Keratinocyte (primary cell): Measurements from ENCODE around the gene SULT1C4. TPM values are rescaled to one million over a fixed set of nuclear protein-coding genes. Genes with fewer than 3 reads are reported as not detected.

Experiments used
- DNase-seq: peaks from one replicate; pipeline ENCODE4 v3.0.0-alpha.2; 2011; ENCODE audit warnings: low read depth, missing footprints, low spot score
- FAIRE-seq: peaks from 2 replicates; lab custom pipeline; 2011; peaks lifted over from hg19 to GRCh38; lab: Jason Lieb, UNC
- H2AFZ ChIP-seq: 2 replicates; pipeline ENCODE4 v1.6.0; 2012; ENCODE audit warnings: low read length, control low read depth, inconsistent platforms; ENCODE audit not compliant: control insufficient read depth
- H3K27ac ChIP-seq: 2 replicates; pipeline ENCODE4 v1.5.1; 2011; ENCODE audit warnings: low read length; ENCODE audit not compliant: control insufficient read depth, insufficient read depth
- H3K27me3 ChIP-seq: 3 replicates; pipeline ENCODE4 v1.6.0; 2011; ENCODE audit warnings: low read length; ENCODE audit not compliant: control insufficient read depth, insufficient read depth; ENCODE audit errors: extremely low read depth
- H3K36me3 ChIP-seq, 2 experiments: 2 replicates in 1 of 2; 3 replicates in 1 of 2; pipeline ENCODE4 v1.5.1; 2011; ENCODE audit warnings: low read length in 2 of 2, mild to moderate bottlenecking in 1 of 2; ENCODE audit not compliant: control insufficient read depth in 2 of 2, insufficient read depth in 2 of 2; ENCODE audit errors: extremely low read depth in 1 of 2
- H3K4me1 ChIP-seq: 3 replicates; pipeline ENCODE4 v1.5.1; 2011; ENCODE audit warnings: low read length; ENCODE audit not compliant: control insufficient read depth, insufficient read depth; ENCODE audit errors: extremely low read depth
- H3K4me2 ChIP-seq: 3 replicates; pipeline ENCODE4 v1.6.0; 2011; ENCODE audit warnings: low read depth, low read length; ENCODE audit not compliant: control insufficient read depth, insufficient read depth; ENCODE audit errors: extremely low read depth
- H3K4me3 ChIP-seq, 3 experiments: fragments of 200-600 bp in 1 of 3; sonication (generic) in 1 of 3; 2 replicates in 2 of 3; 3 replicates in 1 of 3; pipeline ENCODE4 v1.5.1; 2011 to 2016; ENCODE audit warnings: low read length in 3 of 3, mild to moderate bottlenecking in 3 of 3, control low read depth in 2 of 3, inconsistent platforms in 1 of 3, low read depth in 1 of 3, mixed read lengths in 1 of 3, mixed run types in 1 of 3, moderate library complexity in 1 of 3; ENCODE audit not compliant: control insufficient read depth in 2 of 3, insufficient read depth in 2 of 3; ENCODE audit errors: extremely low read depth in 1 of 3
- H3K79me2 ChIP-seq: 2 replicates; pipeline ENCODE4 v1.6.0; 2012; ENCODE audit warnings: low read length; ENCODE audit not compliant: control insufficient read depth, insufficient read depth
- H3K9ac ChIP-seq: 3 replicates; pipeline ENCODE4 v1.6.0; 2011; ENCODE audit warnings: low read length; ENCODE audit not compliant: control insufficient read depth, insufficient read depth; ENCODE audit errors: extremely low read depth
- H3K9me1 ChIP-seq: 3 replicates; pipeline ENCODE4 v1.6.0; 2011; ENCODE audit warnings: low read length; ENCODE audit not compliant: control insufficient read depth, insufficient read depth; ENCODE audit errors: extremely low read depth
- H3K9me3 ChIP-seq: 2 replicates; pipeline ENCODE4 v1.5.1; 2012; ENCODE audit warnings: low read depth, low read length; ENCODE audit not compliant: control insufficient read depth
- H4K20me1 ChIP-seq: 3 replicates; pipeline ENCODE4 v1.6.0; 2011; ENCODE audit warnings: low read length; ENCODE audit not compliant: control insufficient read depth, insufficient read depth; ENCODE audit errors: extremely low read depth
- CTCF ChIP-seq, 3 experiments: IDR thresholded peaks in 1 of 3; conservative IDR thresholded peaks in 1 of 3; optimal IDR thresholded peaks in 1 of 3; 2 replicates in 2 of 3; 3 replicates in 1 of 3; pipeline versions ENCODE3 to v1.5.1; 2011; ENCODE audit warnings: low read length in 3 of 3, mild to moderate bottlenecking in 3 of 3, moderate library complexity in 2 of 3, control low read depth in 1 of 3, inconsistent platforms in 1 of 3; ENCODE audit not compliant: insufficient read depth in 2 of 3; ENCODE audit errors: extremely low read depth in 1 of 3
- EZH2 ChIP-seq: IDR thresholded peaks from one replicate; pipeline ENCODE4 v1.6.1; 2012; ENCODE audit warnings: inconsistent platforms, mild to moderate bottlenecking, low read length, moderate library complexity
- dilution Hi-C: fragments of 300-500 bp; cut with MboI; formaldehyde crosslinking; loops from one replicate; pipeline ENCODE4 v1.7.0; 2020; ENCODE audit warnings: low sequenced_read_pairs; ENCODE audit not compliant: extremely low pct_ligation_motif_present
- polyA plus RNA-seq, 5 experiments: library from polyadenylated mRNA; depleted of rRNA in 3 of 5; stranded (reverse) in 3 of 5; stranded (forward) in 1 of 5; unstranded in 1 of 5; fragments of >200 nt; gene quantifications; 1 replicate in 1 of 5; 2 replicates in 3 of 5; 3 replicates in 1 of 5; pipeline versions ENCODE4 v1.2.1 to v1.2.3, GENCODE V29; 2011 to 2012; ENCODE audit warnings: missing spikeins in 2 of 5, low read depth in 1 of 5, low replicate concordance in 1 of 5

The SULT1C4 gene
- polyA plus RNA-seq, 1 donor (not counting 4 experiments of a cell fraction or from before 2014, with no cell fraction given) = not detected

GRCh38 chr2:108390340-108390739, 12.6 kb downstream of the SULT1C4 start:
- Histone ChIP-seq H3K79me2 (no peaks in the 10 kb centered on the region), H3K27me3 (no peaks in the 10 kb centered on the region), H3K4me1 (no peaks in the 10 kb centered on the region), H3K9me1 (no peaks in the 10 kb centered on the region), H3K27ac (no peak overlapping the region), H3K4me2 (no peak overlapping the region), H2AFZ (no peak overlapping the region), H3K4me3 (no peak overlapping the region), H3K36me3 (no peaks in the 10 kb centered on the region), H3K9me3 (no peaks in the 10 kb centered on the region), H3K9ac (no peak overlapping the region), H4K20me1 (no peaks in the 10 kb centered on the region)
- no peak for TF ChIP-seq EZH2
- no peak for TF ChIP-seq CTCF (optimal IDR thresholded peaks at IDR 0.05 in 1 of 3, IDR thresholded peaks at IDR 0.05 in 1 of 3, conservative IDR thresholded peaks at IDR 0.05 in 1 of 3; ENCODE audit: extremely low read depth in 1 of 3, insufficient read depth in 2 of 3, low read length in 3 of 3)
- FAIRE-seq (no peak), DNase-seq (no peak)
- dilution Hi-C loops = no loop called here

- Histone ChIP-seq H3K27ac (no peak overlapping the region), H3K27me3 (no peaks in the 10 kb centered on the region), H3K4me2 (no peak overlapping the region), H3K4me1 (no peaks in the 10 kb centered on the region), H3K4me3 (no peak overlapping the region), H4K20me1 (no peaks in the 10 kb centered on the region), H3K9me1 (no peaks in the 10 kb centered on the region), H3K36me3 (no peaks in the 10 kb centered on the region), H3K9ac (no peak overlapping the region), H3K79me2 (no peaks in the 10 kb centered on the region), H3K9me3 (no peaks in the 10 kb centered on the region), H2AFZ (no peak overlapping the region)
- no peak for FAIRE-seq
- no peak for DNase-seq
- dilution Hi-C loops = no loop called here
- TF ChIP-seq CTCF (optimal IDR thresholded peaks at IDR 0.05 in 1 of 3, IDR thresholded peaks at IDR 0.05 in 1 of 3, conservative IDR thresholded peaks at IDR 0.05 in 1 of 3; ENCODE audit: extremely low read depth in 1 of 3, insufficient read depth in 2 of 3, low read length in 3 of 3) (no peak), EZH2 (no peak)
Measured at GRCh38 chr2:108392029-108392428, 14.3 kb downstream of the SULT1C4 start.
